ENCODE data around the gene EHD3. TPM values are rescaled to one million over a fixed set of nuclear protein-coding genes. Genes with fewer than 3 reads are reported as not detected.

Gene EHD3
- total RNA-seq, 1 donor from 2014 or later: 20.9 TPM

- FAIRE-seq (no peak), DNase-seq (ENCODE audit: low read depth) (no peak)
- Histone ChIP-seq H3K9ac (ENCODE audit: low read length) (no peak overlapping the region), H3K27me3 (ENCODE audit: insufficient read depth, low read length) (no peaks in the 10 kb centered on the region), H3K4me1 (ENCODE audit: insufficient read depth, low read length) (no peaks in the 10 kb centered on the region), H3K79me2 (ENCODE audit: insufficient read depth, low read length) (no peaks in the 10 kb centered on the region), H3K27ac (ENCODE audit: low read depth, low read length) (no peak overlapping the region), H2AFZ (ENCODE audit: low read depth, low read length) (no peak overlapping the region), H3K4me3 (ENCODE audit: insufficient read depth, low read depth, low read length) (no peak overlapping the region), H3K9me3 (ENCODE audit: insufficient read depth, low read depth, low read length) (no peaks in the 10 kb centered on the region), H3K4me2 (ENCODE audit: low read length) (no peak overlapping the region), H4K20me1 (ENCODE audit: insufficient read depth, low read length) (peaks cover 38% of the 10 kb centered on the region), H3K36me3 (ENCODE audit: insufficient read depth, low read length) (peaks cover 6% of the 10 kb centered on the region)
- H3K36me3 Mint-ChIP-seq (ENCODE audit: low read depth, unreplicated experiment): peaks cover 22% of the 10 kb centered on the region
- TF ChIP-seq EZH2 (IDR thresholded peaks at IDR 0.05; ENCODE audit: insufficient read depth, low read length): no peak
- TF ChIP-seq CTCF (IDR thresholded peaks at IDR 0.05; ENCODE audit: insufficient read depth, low read depth, low read length): no peak
- H3K4me3 Mint-ChIP-seq (ENCODE audit: unreplicated experiment): no peak overlapping the region
- H3K9me3 Mint-ChIP-seq (ENCODE audit: unreplicated experiment): no peaks in the 10 kb centered on the region
- H3K27me3 Mint-ChIP-seq (ENCODE audit: low read depth, unreplicated experiment): no peaks in the 10 kb centered on the region
- no peak overlapping the region for H3K27ac Mint-ChIP-seq (ENCODE audit: unreplicated experiment)
- no peaks in the 10 kb centered on the region for H3K4me1 Mint-ChIP-seq (ENCODE audit: low read depth, unreplicated experiment)
Observed at GRCh38 chr2:31254237-31255203, 20.6 kb downstream of the EHD3 start.

- no peaks in the 10 kb centered on the region for H3K4me1 Mint-ChIP-seq (ENCODE audit: low read depth, unreplicated experiment)
- DNase-seq (ENCODE audit: low read depth): no peak
- Histone ChIP-seq H3K9ac (ENCODE audit: low read length) (no peak overlapping the region), H2AFZ (ENCODE audit: low read depth, low read length) (no peak overlapping the region), H3K79me2 (ENCODE audit: insufficient read depth, low read length) (no peaks in the 10 kb centered on the region), H3K4me1 (ENCODE audit: insufficient read depth, low read length) (no peaks in the 10 kb centered on the region), H3K4me2 (ENCODE audit: low read length) (no peak overlapping the region), H3K36me3 (ENCODE audit: insufficient read depth, low read length) (peaks cover 11% of the 10 kb centered on the region), H4K20me1 (ENCODE audit: insufficient read depth, low read length) (peaks cover 38% of the 10 kb centered on the region), H3K27ac (ENCODE audit: low read depth, low read length) (no peak overlapping the region), H3K4me3 (ENCODE audit: insufficient read depth, low read depth, low read length) (no peak overlapping the region), H3K9me3 (ENCODE audit: insufficient read depth, low read depth, low read length) (no peaks in the 10 kb centered on the region), H3K27me3 (ENCODE audit: insufficient read depth, low read length) (no peaks in the 10 kb centered on the region)
- no peak overlapping the region for H3K27ac Mint-ChIP-seq (ENCODE audit: unreplicated experiment)
- no peak for FAIRE-seq
- H3K27me3 Mint-ChIP-seq (ENCODE audit: low read depth, unreplicated experiment): no peaks in the 10 kb centered on the region
- no peak overlapping the region for H3K4me3 Mint-ChIP-seq (ENCODE audit: unreplicated experiment)
- TF ChIP-seq CTCF (IDR thresholded peaks at IDR 0.05; ENCODE audit: insufficient read depth, low read depth, low read length) (no peak), EZH2 (IDR thresholded peaks at IDR 0.05; ENCODE audit: insufficient read depth, low read length) (no peak)
- H3K9me3 Mint-ChIP-seq (ENCODE audit: unreplicated experiment): no peaks in the 10 kb centered on the region
- H3K36me3 Mint-ChIP-seq (ENCODE audit: low read depth, unreplicated experiment): peaks cover 22% of the 10 kb centered on the region
Observed at GRCh38 chr2:31255911-31256571, 22.1 kb downstream of the EHD3 start.
